ENCODE results near the gene DNAJA4.

The DNAJA4 gene

DNA sequence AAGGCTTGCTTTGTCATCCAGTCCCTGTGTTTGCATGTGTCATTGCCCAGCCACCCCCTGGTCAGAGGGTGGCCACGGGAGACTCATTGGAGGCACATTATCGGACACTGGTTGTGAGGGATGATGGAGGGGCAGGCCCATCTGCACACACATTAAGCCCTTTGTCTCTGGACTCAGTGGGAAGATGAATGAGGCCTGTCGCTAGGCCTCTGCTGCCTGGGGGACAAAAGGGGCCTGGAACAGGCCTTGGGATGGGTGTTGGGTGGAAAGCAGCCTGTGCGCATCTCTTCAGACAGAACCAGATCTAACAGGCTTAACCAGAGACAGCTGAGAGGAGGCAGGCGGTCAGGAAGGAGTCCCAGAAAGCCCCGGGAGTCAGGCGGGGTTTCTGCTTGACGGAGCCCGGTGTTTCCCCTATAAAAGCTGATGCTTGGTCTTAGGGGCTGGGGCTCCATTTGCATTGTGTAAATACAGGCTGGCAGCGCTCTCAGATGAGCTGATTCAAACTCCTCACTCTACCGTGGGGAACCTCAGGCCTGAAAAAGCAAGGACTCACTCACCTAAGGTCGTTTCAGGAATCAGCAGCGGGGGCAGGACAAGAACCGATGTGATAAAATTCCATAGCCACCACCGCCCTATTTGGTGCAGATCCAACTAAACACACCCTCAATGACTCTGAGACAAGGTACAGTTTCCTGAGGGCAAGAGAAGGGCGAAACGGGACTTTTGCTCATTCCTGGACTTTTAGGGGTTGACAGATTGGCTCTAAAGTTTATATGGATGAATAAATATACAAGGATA, 52.1 kb downstream of the DNAJA4 start:
- POLR2A ChIA-PET: no interaction called here

DNA sequence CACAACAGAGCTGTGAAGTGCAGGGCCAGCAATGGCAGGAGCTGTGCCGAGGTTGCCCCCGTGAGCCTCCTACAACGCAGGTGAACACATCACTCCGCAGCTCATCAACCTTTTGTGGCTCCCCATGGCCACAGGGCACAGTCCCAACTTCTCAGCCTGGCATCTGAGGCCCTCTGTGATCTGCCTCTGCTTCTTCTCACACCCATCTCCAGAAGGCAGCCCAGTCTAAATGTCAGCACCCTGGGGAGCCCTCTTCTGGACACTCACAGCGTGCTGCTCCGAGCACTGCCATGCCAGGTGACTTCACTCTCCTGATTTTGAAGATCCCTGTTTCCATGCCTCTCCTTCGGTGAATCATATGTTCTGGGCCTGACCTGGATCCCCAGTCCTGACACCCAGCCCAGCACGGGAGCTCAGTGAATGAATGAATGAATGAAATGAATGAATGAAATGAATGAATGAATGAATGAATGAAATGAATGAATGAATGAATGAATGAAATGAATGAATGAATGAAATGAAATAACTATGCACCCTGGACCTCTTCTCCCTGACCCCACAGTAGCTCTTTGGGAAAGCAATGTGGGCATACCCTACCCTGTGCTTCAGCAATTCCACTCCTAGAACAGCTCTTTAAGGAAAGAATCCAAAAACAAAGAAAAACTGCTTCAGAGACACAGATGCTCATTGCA, 52.9 kb downstream of the DNAJA4 start:
- ChIA-PET CTCF (interaction anchor here (1.3 to 18.6 kb wide), 4 partner anchors 9 to 204 kb away, joined by 3 to 714 read pairs (median 10); no protein-coding TSS in a partner anchor), POLR2A (no interaction called here)
- DNase-seq (ENCODE audit: low read depth, low spot score): no peak
- no peak overlapping the region for H3K4me3 ChIP-seq (ENCODE audit: low read depth, low read length)
- TF ChIP-seq, protein P1, sequence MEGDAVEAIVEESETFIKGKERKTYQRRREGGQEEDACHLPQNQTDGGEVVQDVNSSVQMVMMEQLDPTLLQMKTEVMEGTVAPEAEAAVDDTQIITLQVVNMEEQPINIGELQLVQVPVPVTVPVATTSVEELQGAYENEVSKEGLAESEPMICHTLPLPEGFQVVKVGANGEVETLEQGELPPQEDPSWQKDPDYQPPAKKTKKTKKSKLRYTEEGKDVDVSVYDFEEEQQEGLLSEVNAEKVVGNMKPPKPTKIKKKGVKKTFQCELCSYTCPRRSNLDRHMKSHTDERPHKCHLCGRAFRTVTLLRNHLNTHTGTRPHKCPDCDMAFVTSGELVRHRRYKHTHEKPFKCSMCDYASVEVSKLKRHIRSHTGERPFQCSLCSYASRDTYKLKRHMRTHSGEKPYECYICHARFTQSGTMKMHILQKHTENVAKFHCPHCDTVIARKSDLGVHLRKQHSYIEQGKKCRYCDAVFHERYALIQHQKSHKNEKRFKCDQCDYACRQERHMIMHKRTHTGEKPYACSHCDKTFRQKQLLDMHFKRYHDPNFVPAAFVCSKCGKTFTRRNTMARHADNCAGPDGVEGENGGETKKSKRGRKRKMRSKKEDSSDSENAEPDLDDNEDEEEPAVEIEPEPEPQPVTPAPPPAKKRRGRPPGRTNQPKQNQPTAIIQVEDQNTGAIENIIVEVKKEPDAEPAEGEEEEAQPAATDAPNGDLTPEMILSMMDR (IDR thresholded peaks at IDR 0.05; ENCODE audit: insufficient read depth, low read length, missing control alignments): no peak

More for the DNA sequence above, 52.1 kb downstream of the DNAJA4 start:
- CTCF ChIA-PET: interaction anchor here (1.3 to 18.6 kb wide), 4 partner anchors 9 to 203 kb away, joined by 3 to 714 read pairs (median 10); no protein-coding TSS in a partner anchor
- TF ChIP-seq, protein P1 (IDR thresholded peaks at IDR 0.05; ENCODE audit: insufficient read depth, low read length, missing control alignments): no peak
- DNase-seq (ENCODE audit: low read depth, low spot score): no peak
- no peak overlapping the region for H3K4me3 ChIP-seq (ENCODE audit: low read depth, low read length)

DNA sequence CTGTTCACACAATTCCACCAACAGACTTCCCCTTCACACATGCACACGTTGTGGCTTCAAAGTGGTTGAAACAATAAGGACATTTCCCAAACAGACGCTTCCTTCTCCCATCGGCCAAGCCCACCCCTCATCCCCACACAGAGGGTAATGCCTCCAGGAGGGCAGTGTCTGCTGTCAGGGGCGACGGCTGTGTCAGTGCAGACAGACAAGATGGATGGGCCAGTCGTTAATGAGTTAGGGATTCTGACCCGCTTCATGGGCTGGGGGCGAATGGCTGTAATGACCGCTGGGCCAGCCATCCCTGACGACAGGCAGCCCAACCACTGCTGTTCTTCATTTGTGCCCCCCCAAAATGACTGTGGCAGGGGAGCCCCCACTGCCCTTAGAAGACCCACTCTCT, 55.2 kb downstream of the DNAJA4 start:
- no peak for DNase-seq (ENCODE audit: low read depth, low spot score)
- TF ChIP-seq, protein P1 (IDR thresholded peaks at IDR 0.05; ENCODE audit: insufficient read depth, low read length, missing control alignments): no peak
- H3K4me3 ChIP-seq (ENCODE audit: low read depth, low read length): no peak overlapping the region
- ChIA-PET POLR2A (no interaction called here), CTCF (interaction anchor here (1.9 to 18.6 kb wide), 3 partner anchors 11 to 103 kb away, joined by 5 to 714 read pairs (median 16); no protein-coding TSS in a partner anchor)

DNA sequence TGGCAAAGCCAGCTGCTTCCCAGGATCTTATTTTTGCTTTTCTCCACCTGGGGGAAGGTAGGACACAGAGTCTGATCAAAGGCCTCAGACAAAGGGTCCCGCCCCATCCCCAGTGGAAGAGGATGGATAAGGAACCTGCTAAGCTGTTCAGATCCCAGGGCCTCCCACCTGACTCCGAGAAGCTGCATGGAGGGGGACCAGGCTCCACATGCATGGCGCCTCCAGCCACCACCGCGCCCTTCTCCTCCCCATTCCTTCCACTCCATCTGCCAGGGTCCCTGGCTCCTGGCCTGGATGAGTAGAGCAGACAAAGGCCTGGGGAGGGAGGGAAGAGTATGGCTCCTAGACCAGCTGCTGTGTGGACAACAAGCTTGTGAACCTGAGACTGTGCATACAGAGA, 55.8 kb downstream of the DNAJA4 start:
- no peak for DNase-seq (ENCODE audit: low read depth, low spot score)
- CTCF ChIA-PET: interaction anchor here (3.2 to 7.4 kb wide), 3 partner anchors 11 to 102 kb away, joined by 13 to 76 read pairs (median 16); no protein-coding TSS in a partner anchor

DNA sequence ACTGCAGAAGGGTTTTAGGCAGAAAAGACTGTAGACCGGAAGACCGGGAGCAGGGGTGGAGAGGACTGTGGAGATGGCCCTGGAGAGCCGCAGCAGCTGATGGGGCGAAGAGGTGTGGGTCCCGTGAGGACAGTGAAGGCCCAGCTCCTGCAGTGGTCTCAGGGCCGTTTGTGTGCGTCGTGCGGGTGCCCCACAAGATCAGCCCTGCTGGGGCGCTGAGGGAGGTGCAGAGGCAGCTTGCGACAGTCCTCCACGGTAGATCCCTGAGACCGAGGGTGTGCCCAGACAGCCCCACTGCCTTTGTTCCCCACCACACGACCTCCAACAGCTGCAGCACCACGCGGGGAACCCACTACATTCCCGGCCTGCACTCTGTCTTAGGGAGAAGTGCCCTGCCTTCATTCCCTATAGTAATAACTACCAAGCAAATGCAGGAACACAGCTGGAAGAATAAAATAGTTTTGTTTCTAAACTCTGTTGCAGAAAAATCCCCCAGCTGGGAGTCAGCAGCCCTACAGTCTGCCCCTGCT, 56.7 kb downstream of the DNAJA4 start:
- TF ChIP-seq, protein P1 (IDR thresholded peaks at IDR 0.05; ENCODE audit: insufficient read depth, low read length, missing control alignments): no peak
- no peak overlapping the region for H3K4me3 ChIP-seq (ENCODE audit: low read depth, low read length)
- ChIA-PET CTCF (interaction anchor here (1.0 to 7.4 kb wide), 4 partner anchors 12 to 101 kb away, joined by 3 to 76 read pairs (median 14); no protein-coding TSS in a partner anchor), POLR2A (no interaction called here)
- DNase-seq (ENCODE audit: low read depth, low spot score): no peak

More for the DNA sequence above, 55.8 kb downstream of the DNAJA4 start:
- H3K4me3 ChIP-seq (ENCODE audit: low read depth, low read length): no peak overlapping the region
- TF ChIP-seq, protein P1 (IDR thresholded peaks at IDR 0.05; ENCODE audit: insufficient read depth, low read length, missing control alignments): no peak
- POLR2A ChIA-PET: no interaction called here
